Osteoblast (primary cell): Measurements from ENCODE around the gene NDRG3. TPM values are rescaled to one million over a fixed set of nuclear protein-coding genes. Genes with fewer than 3 reads are reported as not detected.
"Not testable (repeated sequence)": the region's sequence is repeated elsewhere in the genome, so short reads cannot be mapped to it uniquely, and the experiment has no call there.

Experiments used
- DNase-seq: peaks from one replicate; pipeline ENCODE4 v3.0.0; 2011; ENCODE audit warnings: low spot score, mixed read lengths; ENCODE audit not compliant: insufficient read length; ENCODE audit errors: missing footprints
- H2AFZ ChIP-seq: 2 replicates; pipeline ENCODE4 v1.6.0; 2011; ENCODE audit warnings: mild to moderate bottlenecking, low read length
- H3K27ac ChIP-seq: 2 replicates; pipeline ENCODE4 v1.5.1; 2011; ENCODE audit warnings: mild to moderate bottlenecking, low read depth, low read length, moderate library complexity
- H3K27me3 ChIP-seq: 2 replicates; pipeline ENCODE4 v1.6.0; 2012; ENCODE audit warnings: mild to moderate bottlenecking, control low read depth, inconsistent platforms, low read length, moderate library complexity; ENCODE audit not compliant: insufficient read depth
- H3K36me3 ChIP-seq: 2 replicates; pipeline ENCODE4 v1.5.1; 2011; ENCODE audit warnings: mild to moderate bottlenecking, low read length, control low read depth, moderate library complexity; ENCODE audit not compliant: insufficient read depth
- H3K4me1 ChIP-seq: 2 replicates; pipeline ENCODE4 v1.5.1; 2011; ENCODE audit warnings: mild to moderate bottlenecking, low read length, control low read depth, moderate library complexity; ENCODE audit not compliant: insufficient read depth
- H3K4me2 ChIP-seq: 2 replicates; pipeline ENCODE4 v1.6.0; 2011; ENCODE audit warnings: mild to moderate bottlenecking, low read length; ENCODE audit not compliant: insufficient read depth
- H3K4me3 ChIP-seq: fragments of 200-600 bp; sonication (generic); 3 replicates; pipeline ENCODE4 v1.5.1; 2012; ENCODE audit warnings: mild to moderate bottlenecking, low read length, inconsistent platforms; ENCODE audit not compliant: insufficient read depth
- H3K79me2 ChIP-seq: 2 replicates; pipeline ENCODE4 v1.6.0; 2012; ENCODE audit warnings: mild to moderate bottlenecking, low read length, control low read depth, inconsistent platforms; ENCODE audit not compliant: insufficient read depth
- H3K9me3 ChIP-seq: 2 replicates; pipeline ENCODE4 v1.5.1; 2011; ENCODE audit warnings: low read depth, low read length, control low read depth
- H4K20me1 ChIP-seq: 2 replicates; pipeline ENCODE4 v1.6.0; 2012; ENCODE audit warnings: mild to moderate bottlenecking, low read length, control low read depth; ENCODE audit not compliant: insufficient read depth
- CTCF ChIP-seq: IDR thresholded peaks from 2 replicates; pipeline ENCODE4 v1.5.1; 2011; ENCODE audit warnings: mild to moderate bottlenecking, low read depth, low read length, moderate library complexity; ENCODE audit errors: extremely low read depth
- total RNA-seq: library from RNA; depleted of rRNA; stranded (reverse); fragments of >200 nt; gene quantifications from 2 replicates; pipeline ENCODE4 v1.2.3, GENCODE V29; 2012

NDRG3 gene
- total RNA-seq, 1 donor: 26.4 TPM

GRCh38 chr20:36620917-36621316 is 125.0 kb downstream of the NDRG3 start:
- H2AFZ ChIP-seq: no peak overlapping the region
- H3K27ac ChIP-seq: no peak overlapping the region
- no peaks in the 10 kb centered on the region for H3K9me3 ChIP-seq
- no peaks in the 10 kb centered on the region for H4K20me1 ChIP-seq
- no peaks in the 10 kb centered on the region for H3K79me2 ChIP-seq
- no peaks in the 10 kb centered on the region for H3K4me1 ChIP-seq
- no peak for TF ChIP-seq CTCF
- no peaks in the 10 kb centered on the region for H3K36me3 ChIP-seq
- DNase-seq: no peak
- no peak overlapping the region for H3K4me2 ChIP-seq
- no peaks in the 10 kb centered on the region for H3K27me3 ChIP-seq
- no peak overlapping the region for H3K4me3 ChIP-seq

GRCh38 chr20:36614781-36615557 is 130.9 kb downstream of the NDRG3 start:
- TF ChIP-seq CTCF: no peak
- Histone ChIP-seq H3K27ac (no peak overlapping the region), H3K79me2 (peaks cover 2% of the 10 kb centered on the region), H3K9me3 (no peaks in the 10 kb centered on the region), H3K36me3 (peaks cover 41% of the 10 kb centered on the region), H2AFZ (no peak overlapping the region), H3K4me3 (no peak overlapping the region), H4K20me1 (peaks cover 4% of the 10 kb centered on the region), H3K4me1 (no peaks in the 10 kb centered on the region), H3K27me3 (no peaks in the 10 kb centered on the region), H3K4me2 (no peak overlapping the region)
- DNase-seq: peak; percentile 60

- TF ChIP-seq CTCF: no peak
- DNase-seq: no peak
- Histone ChIP-seq H3K4me1 (no peaks in the 10 kb centered on the region), H3K27me3 (no peaks in the 10 kb centered on the region), H3K36me3 (peaks cover 51% of the 10 kb centered on the region), H3K9me3 (no peaks in the 10 kb centered on the region), H3K79me2 (peaks cover 7% of the 10 kb centered on the region), H3K4me3 (no peak overlapping the region), H3K27ac (no peak overlapping the region), H4K20me1 (peaks cover 4% of the 10 kb centered on the region), H3K4me2 (no peak overlapping the region), H2AFZ (no peak overlapping the region)
Measured at GRCh38 chr20:36613974-36614373, 131.9 kb downstream of the NDRG3 start.

GRCh38 chr20:36611625-36612024 is 134.3 kb downstream of the NDRG3 start:
- peaks cover 67% of the 10 kb centered on the region for H3K36me3 ChIP-seq
- peaks cover 17% of the 10 kb centered on the region for H4K20me1 ChIP-seq
- TF ChIP-seq CTCF: no peak
- peaks cover 29% of the 10 kb centered on the region for H3K79me2 ChIP-seq
- no peak overlapping the region for H3K4me3 ChIP-seq
- H3K27me3 ChIP-seq: no peaks in the 10 kb centered on the region
- H3K4me1 ChIP-seq: peaks cover 11% of the 10 kb centered on the region
- no peaks in the 10 kb centered on the region for H3K9me3 ChIP-seq
- DNase-seq: no peak
- no peak overlapping the region for H3K4me2 ChIP-seq
- H3K27ac ChIP-seq: no peak overlapping the region
- H2AFZ ChIP-seq: no peak overlapping the region

GRCh38 chr20:36608388-36608728 is 137.5 kb downstream of the NDRG3 start:
- DNase-seq: not testable (repeated sequence)
- H3K4me1 ChIP-seq: peaks cover 17% of the 10 kb centered on the region

More at GRCh38 chr20:36608388-36608728, 137.5 kb downstream of the NDRG3 start:
- Histone ChIP-seq H3K36me3 (peaks cover 56% of the 10 kb centered on the region), H3K79me2 (peaks cover 40% of the 10 kb centered on the region), H4K20me1 (peaks cover 21% of the 10 kb centered on the region)
- not testable (repeated sequence) for H3K27me3 ChIP-seq, H3K4me3 ChIP-seq, H3K27ac ChIP-seq, H3K4me2 ChIP-seq, H3K9me3 ChIP-seq, H2AFZ ChIP-seq
